Fibroblast of the conjunctiva (primary cell): ENCODE results near the gene RNF220.

ENCODE experiments used
- DNase-seq: peaks from one replicate; pipeline ENCODE4 v3.0.0-alpha.2; 2010; ENCODE audit warnings: low read depth

RNF220 gene

DNA sequence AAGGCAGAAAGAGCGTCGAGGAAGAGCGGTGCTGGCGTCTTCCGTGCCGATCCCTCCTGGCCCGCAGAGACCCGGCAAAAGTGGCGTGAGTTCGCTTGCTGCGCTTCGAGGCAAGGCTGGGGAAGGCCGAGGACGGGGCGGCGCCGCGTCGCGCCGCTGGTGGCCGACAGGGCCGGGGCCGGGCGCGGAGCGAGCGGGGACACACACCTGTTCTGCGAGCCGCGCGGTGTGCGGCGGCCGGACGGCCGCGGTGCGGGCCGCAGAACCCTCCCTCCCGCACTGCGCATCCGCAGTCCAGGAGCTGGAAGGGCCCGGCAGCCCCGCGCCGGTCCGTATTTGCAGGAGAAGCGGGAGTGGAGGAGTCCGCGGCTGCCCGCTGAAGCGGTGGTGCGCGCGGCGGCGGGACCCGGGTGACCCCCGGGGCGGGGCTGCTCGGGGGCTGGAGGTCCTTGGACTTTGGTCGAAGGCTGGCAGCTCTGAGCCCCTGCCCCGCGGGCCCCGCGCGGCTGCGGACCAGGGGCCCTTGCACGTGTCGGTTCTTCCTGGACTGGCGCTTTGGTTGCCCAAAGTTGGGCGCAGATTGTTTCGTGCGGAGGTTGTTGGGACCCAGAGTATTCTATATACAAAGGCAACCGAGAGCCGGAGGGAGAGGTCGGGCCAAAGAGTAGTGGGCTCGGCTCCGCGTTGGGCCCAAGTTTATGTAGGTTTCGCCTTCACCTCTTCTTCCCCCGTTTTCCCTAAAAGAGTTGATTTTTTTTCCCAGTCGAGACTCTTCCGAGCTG is 2.6 kb downstream of the RNF220 start:
- no peak for DNase-seq

- DNase-seq, result no peak
Measured at GRCh38 chr1:44408212-44408582, 3.1 kb downstream of the RNF220 start.

DNA sequence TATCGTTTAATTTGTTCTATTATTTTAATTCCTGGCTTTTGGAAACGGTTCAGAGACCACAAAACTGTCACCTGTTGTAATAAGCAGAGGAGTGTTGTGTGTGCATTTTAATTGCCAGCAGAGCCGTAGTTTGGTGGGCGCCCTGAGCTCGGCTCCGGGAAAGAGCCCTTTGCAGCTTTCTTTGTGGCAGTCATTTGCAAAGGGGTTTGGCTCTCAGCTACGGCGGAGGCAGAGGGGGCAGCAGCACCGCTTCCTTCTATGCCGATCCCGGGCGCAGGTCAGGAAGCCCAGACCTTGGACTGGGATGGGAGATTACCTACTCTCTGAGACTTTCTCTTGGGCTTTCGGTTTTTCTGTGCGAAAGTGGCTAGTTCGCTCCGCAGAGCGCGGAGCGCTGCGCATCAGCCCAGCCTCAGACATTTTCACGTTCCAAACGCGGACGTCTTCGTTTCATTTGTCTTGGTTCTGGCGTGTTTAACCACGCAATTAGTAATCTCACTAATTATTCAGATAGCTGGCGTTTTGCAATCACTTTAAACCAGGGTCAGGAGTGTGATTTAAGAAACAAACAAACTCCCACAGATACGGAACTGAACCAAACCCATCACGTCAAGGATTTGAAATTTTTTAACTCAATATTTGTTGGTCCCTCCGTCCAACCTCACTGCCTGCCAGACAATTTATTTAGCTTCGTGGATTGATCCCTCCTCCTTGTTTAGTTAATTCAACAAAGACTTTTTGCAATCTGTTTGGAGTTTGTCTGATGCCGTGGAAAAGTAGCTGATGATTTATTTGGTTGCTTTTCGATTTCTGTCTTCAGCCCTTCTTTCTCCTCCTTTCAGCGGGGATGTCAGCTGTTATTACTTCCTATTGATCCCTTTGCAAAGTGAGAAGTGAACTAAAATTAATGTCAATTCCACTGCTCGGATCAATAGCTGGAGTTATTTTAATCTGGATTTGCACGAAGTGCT is 3.9 kb downstream of the RNF220 start:
- no peak for DNase-seq

GRCh38 chr1:44409757-44410156 is 4.7 kb downstream of the RNF220 start:
- no peak for DNase-seq

DNA sequence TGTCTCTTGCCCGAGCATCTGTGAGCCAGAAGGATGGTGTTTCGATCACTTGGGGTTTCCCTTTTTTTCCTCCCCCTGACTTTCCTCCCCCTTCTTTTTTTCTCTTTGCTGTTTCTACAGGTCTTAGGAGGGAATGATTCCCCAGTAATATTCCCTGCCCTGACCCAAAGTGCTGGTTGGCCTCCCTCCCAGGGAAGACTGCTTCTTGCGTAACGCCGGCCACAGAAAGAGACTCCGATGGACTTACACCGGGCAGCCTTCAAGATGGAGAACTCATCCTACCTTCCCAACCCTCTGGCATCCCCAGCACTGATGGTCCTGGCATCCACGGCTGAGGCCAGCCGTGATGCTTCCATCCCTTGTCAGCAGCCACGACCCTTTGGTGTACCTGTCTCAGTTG is 6.8 kb downstream of the RNF220 start:
- no peak for DNase-seq

DNA sequence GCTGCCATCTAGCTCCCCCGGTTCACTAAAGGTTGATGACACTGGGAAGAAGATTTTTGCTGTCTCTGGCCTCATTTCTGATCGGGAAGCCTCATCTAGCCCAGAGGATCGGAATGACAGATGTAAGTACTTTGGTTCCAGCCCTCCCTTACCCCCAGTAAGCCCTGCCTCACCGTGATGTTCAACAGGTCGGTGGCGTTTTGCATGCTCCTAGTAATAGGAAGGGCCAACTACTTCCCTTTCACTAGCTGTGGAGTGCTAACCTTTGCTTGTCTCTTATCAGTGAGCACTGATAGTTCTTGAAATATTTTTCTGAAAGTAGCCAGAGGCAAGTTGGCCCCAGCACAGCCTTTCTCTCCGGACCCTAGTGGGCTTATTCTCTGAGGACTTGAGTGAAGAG is 7.5 kb downstream of the RNF220 start:
- DNase-seq, result no peak

- DNase-seq, result no peak
Measured at GRCh38 chr1:44413740-44414139, 8.7 kb downstream of the RNF220 start.

DNA sequence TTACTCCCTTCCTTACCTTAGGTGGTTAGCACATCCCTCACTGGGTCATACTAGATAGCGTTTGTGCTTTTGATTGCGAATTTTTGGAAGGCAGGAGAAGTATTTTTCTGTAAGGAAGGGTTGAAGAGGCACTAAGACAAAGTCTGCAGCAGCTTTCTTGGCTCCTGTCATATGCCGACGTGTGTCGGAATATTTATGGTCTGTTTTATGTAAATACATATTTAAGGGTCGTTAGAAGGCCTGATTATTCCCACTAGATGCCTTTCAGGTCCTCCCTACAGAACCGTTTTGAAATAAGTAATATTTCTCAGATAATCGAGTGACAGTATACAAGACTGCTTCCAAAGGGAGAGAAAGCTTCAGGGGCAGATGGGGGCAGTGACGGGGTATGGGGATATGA is 10.0 kb downstream of the RNF220 start:
- no peak for DNase-seq

DNA sequence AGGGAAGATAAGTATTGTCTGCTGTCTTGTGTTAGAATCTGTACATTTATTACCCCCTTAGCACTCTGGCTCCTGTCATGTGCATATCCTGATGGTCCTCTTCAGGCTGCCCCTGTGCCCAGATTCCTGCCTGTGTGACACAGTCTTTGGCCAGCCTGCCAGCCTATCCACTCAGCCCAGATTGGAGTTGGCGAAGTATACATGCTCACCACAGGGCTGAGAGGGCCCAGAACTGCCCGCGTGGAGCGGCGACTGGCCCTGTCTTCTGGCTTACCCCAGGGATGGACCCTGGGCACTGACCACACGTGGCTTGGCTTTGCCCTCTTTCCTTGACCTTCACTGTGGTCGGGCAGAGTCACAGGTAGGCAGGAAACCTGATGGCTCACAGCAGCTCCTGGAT is 11.4 kb downstream of the RNF220 start:
- DNase-seq, result no peak

- DNase-seq, result no peak
Measured at GRCh38 chr1:44417351-44418021, 12.4 kb downstream of the RNF220 start.

- DNase-seq, result no peak
Measured at GRCh38 chr1:44418022-44418673, 13.1 kb downstream of the RNF220 start.

- DNase-seq, result no peak
Measured at GRCh38 chr1:44419901-44420300, 14.8 kb downstream of the RNF220 start.

GRCh38 chr1:44420535-44420934 is 15.5 kb downstream of the RNF220 start:
- DNase-seq, result no peak

GRCh38 chr1:44421446-44421884 is 16.4 kb downstream of the RNF220 start:
- no peak for DNase-seq

DNA sequence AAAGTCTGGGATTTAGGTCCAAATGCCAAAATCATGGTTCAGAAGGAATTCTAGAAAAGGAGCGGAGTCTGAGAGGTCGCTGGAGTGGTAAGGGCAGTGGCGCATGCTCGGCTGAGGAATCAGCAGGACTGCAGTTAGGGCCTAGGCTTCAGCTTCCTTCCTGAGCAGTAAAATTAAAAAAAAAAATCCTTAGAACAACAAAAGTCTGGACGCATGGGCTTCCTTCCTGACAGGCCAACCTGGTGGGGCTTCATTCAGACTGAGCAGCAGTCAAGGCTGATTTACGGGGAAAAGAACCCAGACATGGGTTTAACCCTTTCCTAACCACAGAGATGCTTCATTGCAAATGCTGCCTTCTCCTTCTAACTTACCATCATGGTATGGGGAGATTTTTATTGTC is 17.1 kb downstream of the RNF220 start:
- no peak for DNase-seq

- DNase-seq, result peak; percentile 26
Measured at GRCh38 chr1:44423591-44424537, 18.8 kb downstream of the RNF220 start.

DNA sequence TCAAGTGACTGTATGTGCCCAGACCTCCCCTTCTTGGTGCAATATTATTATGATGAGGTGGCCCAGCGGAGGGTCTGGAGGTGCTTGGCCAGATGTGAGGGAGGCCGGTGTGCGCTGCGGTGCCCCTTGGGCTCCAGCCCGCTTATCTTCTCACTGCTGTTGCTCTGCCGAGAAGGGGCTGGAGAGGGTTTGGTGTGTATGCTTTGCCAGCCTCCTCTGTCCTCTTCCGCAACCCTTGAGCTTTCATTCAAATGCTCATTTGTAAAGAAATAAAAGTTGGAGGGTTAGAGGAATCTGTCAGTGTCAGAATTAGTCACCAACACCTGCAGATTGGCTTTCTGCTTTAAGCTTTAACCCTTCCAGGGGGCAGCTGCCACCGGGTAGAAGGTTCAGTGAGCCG is 19.7 kb downstream of the RNF220 start:
- DNase-seq, result no peak

- DNase-seq, result no peak
Measured at GRCh38 chr1:44425341-44426082, 20.5 kb downstream of the RNF220 start.

DNA sequence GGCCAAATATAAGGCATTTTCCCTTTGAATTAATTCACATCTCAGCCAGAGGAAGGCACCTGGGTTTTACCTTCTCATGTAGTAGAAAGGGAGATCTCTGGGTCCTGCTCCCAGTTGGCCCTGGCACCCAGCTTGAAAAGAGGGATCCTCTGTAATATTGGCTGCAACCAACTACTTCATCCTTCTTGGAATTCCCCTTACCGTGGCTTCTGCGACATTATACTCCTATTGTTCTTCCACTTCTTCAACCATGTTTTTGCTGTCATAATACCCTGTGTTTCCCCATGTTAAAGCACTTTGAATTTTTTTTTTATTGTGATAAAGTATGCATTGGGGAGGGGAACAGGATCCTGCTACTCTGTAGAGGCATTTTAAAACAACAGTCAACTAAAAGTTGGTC is 26.8 kb downstream of the RNF220 start:
- no peak for DNase-seq

DNA sequence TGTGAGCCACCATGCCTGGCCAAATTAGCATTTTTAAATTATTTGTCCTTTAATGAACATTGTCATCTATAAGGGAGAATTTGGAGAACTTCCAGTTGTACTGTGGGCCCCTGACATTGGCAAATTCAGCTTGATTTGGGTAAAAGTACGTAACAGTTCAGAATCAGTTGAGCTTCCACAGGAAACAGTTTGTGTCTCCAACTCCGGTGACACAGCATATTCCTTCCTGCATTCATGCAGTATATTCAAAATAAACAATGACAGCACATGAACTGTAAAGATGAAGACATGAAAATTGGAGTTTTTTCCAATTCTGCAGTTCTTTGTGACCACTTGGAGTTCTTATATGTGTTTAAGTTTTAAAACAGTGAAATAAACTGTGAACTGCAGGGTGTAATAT is 28.2 kb downstream of the RNF220 start:
- no peak for DNase-seq
